ENCODE results near the gene UGT1A1.

Gene UGT1A1

DNA sequence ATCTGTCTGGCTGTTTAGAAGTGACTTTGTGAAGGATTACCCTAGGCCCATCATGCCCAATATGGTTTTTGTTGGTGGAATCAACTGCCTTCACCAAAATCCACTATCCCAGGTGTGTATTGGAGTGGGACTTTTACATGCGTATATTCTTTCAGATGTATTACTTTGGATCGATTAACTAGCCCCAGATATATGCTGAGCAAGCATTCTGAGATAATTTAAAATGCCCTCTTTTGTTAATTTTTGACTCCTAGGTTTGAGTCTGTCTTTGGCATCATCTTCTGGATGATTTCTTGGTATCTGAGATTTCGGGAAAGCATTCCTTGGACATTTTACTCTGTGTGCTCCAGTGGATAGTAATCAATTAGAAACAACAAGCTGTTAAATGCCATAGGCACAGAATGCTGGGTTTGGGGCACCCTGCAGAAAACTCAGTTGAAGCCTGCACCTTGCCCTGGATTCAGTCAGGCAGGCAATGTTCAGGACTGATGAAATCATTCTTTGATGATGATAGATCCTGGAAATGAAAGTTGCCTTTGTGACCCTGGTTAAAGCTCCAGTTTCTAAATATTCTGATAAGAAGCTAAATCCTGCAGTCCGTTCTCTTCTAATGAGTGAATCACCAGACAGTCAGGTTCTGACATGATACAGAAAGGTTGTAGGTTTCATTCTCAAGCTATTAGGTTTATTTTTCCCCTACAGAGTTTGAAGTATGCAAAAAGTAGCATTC lies 1.1 kb downstream of the UGT1A1 start:
- TF ChIP-seq, protein P1, sequence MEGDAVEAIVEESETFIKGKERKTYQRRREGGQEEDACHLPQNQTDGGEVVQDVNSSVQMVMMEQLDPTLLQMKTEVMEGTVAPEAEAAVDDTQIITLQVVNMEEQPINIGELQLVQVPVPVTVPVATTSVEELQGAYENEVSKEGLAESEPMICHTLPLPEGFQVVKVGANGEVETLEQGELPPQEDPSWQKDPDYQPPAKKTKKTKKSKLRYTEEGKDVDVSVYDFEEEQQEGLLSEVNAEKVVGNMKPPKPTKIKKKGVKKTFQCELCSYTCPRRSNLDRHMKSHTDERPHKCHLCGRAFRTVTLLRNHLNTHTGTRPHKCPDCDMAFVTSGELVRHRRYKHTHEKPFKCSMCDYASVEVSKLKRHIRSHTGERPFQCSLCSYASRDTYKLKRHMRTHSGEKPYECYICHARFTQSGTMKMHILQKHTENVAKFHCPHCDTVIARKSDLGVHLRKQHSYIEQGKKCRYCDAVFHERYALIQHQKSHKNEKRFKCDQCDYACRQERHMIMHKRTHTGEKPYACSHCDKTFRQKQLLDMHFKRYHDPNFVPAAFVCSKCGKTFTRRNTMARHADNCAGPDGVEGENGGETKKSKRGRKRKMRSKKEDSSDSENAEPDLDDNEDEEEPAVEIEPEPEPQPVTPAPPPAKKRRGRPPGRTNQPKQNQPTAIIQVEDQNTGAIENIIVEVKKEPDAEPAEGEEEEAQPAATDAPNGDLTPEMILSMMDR (IDR thresholded peaks at IDR 0.05; ENCODE audit: insufficient read depth, low read depth, low read length, missing control alignments) = no peak
- DNase-seq (ENCODE audit: low read depth) = no peak
- H3K4me3 ChIP-seq (ENCODE audit: low read depth, low read length) = no peak overlapping the region

DNA sequence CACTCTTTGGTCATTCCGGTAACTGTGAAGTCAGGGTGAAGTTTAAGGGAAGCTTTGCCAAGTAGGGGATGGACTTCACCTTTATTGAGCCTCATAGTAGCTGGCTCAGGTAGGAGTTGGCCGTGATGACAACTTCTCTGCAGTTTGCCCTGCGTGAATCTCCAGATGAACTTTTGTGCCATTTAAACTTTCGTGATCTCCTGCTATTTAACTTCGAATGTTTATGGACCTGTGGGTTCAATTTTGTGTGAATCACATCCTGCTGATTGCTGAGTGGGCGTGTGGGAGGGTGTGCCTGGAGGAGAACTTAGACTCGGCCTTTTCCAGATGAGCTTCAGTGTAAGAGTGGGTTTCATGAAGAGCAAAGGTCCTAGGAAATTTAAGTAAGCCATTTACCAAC lies 4.2 kb downstream of the UGT1A1 start:
- DNase-seq (ENCODE audit: low read depth) = no peak
- TF ChIP-seq, protein P1 (IDR thresholded peaks at IDR 0.05; ENCODE audit: insufficient read depth, low read depth, low read length, missing control alignments) = no peak

DNA sequence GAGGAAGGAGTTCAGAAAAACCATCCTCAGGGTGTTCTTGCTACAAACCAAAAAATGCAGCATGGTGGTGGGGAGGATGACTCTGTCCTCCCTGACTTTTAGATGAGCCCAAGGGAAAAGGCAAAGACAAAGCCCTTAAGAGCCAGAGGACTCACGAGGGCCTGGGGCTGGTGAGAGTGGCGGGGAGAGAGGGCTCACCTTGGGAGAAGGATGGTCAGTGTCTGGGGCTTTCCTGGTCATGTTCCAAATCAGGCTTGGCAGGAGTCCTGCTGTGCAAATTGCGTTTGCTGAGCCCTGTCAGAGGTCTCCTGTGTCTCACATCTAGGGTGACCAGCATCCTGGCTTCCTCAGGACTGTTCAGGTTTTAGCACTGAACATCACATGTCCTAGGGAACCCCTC lies 4.7 kb downstream of the UGT1A1 start:
- no peak overlapping the region for H3K4me3 ChIP-seq (ENCODE audit: low read depth, low read length)
- DNase-seq (ENCODE audit: low read depth) = no peak
- TF ChIP-seq, protein P1 (IDR thresholded peaks at IDR 0.05; ENCODE audit: insufficient read depth, low read depth, low read length, missing control alignments) = no peak

More for the DNA sequence above, 4.2 kb downstream of the UGT1A1 start:
- H3K4me3 ChIP-seq (ENCODE audit: low read depth, low read length) = no peak overlapping the region

DNA sequence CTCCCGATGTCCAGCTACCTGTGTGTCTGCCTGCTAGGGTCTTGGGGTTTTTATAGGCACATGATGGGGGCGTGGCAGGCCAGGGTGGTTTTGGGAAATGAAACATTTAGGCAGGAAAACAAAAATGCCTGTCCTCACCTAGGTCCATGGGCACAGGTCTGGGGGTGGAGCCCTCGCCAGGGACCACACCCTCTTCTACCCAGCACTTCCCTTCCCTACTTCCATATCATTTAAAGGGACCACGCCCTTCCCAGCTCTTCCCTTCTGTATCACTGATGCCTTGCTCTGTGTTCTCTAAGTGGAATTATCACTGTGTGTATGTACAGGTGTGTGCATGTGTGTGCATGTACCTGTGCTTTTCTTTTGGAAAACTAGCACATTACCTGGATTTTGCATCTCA lies 6.3 kb downstream of the UGT1A1 start:
- H3K4me3 ChIP-seq (ENCODE audit: low read depth, low read length) = no peak overlapping the region
- TF ChIP-seq, protein P1 (IDR thresholded peaks at IDR 0.05; ENCODE audit: insufficient read depth, low read depth, low read length, missing control alignments) = no peak
- DNase-seq (ENCODE audit: low read depth) = no peak

DNA sequence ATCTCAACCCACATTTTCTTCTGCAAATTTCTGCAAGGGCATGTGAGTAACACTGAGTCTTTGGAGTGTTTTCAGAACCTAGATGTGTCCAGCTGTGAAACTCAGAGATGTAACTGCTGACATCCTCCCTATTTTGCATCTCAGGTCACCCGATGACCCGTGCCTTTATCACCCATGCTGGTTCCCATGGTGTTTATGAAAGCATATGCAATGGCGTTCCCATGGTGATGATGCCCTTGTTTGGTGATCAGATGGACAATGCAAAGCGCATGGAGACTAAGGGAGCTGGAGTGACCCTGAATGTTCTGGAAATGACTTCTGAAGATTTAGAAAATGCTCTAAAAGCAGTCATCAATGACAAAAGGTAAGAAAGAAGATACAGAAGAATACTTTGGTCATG lies 8.0 kb downstream of the UGT1A1 start:
- TF ChIP-seq, protein P1 (IDR thresholded peaks at IDR 0.05; ENCODE audit: insufficient read depth, low read depth, low read length, missing control alignments) = no peak
- H3K4me3 ChIP-seq (ENCODE audit: low read depth, low read length) = no peak overlapping the region
- DNase-seq (ENCODE audit: low read depth) = no peak

DNA sequence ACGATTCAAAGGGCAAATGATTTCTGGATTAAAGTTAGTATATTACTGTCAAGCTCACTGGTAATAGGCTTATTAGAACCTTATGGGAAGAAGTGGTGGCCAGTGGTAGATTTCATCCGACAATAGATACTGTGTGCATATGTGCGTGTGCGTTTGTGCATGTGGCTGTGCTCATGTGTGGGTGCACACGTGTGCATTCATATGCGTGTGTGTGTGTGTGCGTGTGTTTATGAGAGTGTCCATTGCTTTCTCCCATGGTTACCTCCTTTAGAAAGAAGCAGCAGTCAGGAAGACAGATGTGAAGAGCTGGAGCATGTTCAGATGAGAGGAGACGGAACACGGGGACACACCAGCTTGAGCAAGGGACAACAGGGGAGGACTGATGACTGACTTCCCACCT lies 9.2 kb downstream of the UGT1A1 start:
- TF ChIP-seq, protein P1 (IDR thresholded peaks at IDR 0.05; ENCODE audit: insufficient read depth, low read depth, low read length, missing control alignments) = no peak
- DNase-seq (ENCODE audit: low read depth) = no peak

DNA sequence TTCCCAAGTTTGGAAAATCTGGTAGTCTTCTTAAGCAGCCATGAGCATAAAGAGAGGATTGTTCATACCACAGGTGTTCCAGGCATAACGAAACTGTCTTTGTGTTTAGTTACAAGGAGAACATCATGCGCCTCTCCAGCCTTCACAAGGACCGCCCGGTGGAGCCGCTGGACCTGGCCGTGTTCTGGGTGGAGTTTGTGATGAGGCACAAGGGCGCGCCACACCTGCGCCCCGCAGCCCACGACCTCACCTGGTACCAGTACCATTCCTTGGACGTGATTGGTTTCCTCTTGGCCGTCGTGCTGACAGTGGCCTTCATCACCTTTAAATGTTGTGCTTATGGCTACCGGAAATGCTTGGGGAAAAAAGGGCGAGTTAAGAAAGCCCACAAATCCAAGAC lies 12.1 kb downstream of the UGT1A1 start:
- no peak overlapping the region for H3K4me3 ChIP-seq (ENCODE audit: low read depth, low read length)
- no peak for DNase-seq (ENCODE audit: low read depth)
- TF ChIP-seq, protein P1 (IDR thresholded peaks at IDR 0.05; ENCODE audit: insufficient read depth, low read depth, low read length, missing control alignments) = no peak

More for the DNA sequence above, 9.2 kb downstream of the UGT1A1 start:
- no peak overlapping the region for H3K4me3 ChIP-seq (ENCODE audit: low read depth, low read length)

Measured in GM12865 (cell line).